GM18505 (cell line): ENCODE measurements around the gene CCT7.

Experiments used
- ATAC-seq: cut with Tn5 transposase; IDR thresholded peaks from one replicate; pipeline ENCODE4 v1.9.1; 2021; ENCODE audit not compliant: unreplicated experiment
- POLR2A ChIP-seq: IDR thresholded peaks from 4 replicates; pipeline ENCODE4 v1.6.1; 2011; ENCODE audit warnings: borderline replicate concordance; ENCODE audit not compliant: insufficient read depth, insufficient read length; ENCODE audit errors: extremely low read depth

The CCT7 gene

DNA sequence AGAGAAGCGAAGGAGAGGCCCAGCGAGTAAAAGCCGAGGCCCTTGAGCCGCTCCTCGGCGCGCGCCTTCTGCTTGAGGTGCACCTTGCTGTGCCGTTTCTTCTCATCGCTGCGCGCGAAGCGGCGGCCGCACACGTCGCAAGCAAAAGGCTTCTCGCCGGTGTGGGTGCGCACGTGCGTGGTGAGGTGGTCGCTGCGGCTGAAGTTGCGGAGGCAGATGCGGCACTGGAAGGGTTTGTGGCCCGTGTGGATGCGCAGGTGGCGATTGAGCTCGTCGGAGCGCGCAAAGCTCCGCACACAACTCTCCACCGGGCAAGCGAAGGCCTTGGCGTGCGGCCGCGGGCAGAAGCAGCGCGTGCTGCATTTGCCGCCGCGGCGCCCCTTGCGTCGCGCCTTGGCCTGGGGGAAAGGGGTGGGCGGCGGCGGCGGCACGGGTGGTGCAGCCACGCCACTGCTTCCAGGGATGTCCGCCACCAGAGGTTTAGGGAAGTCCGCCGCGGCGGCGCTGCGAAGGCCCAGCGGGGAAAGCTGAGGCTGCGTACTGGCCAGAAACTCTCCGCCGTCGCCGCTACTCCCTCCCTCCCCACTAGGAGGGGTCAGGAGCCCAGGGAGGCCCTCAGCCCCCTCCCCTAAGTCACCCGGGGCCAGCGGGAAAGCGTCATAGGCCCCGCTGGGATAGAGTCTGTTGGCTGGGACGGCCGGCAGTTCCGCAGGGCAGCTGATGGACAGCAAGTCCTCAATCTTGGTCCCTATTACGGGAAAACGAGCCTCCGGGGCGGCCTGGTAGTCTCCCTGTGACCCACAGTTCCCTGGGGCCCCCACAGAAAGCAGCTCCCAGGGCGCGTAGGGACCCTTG lies 57.6 kb downstream of the CCT7 start:
- no peak for ATAC-seq
- TF ChIP-seq POLR2A = no peak

GRCh38 chr2:73292316-73292905 lies 58.3 kb downstream of the CCT7 start:
- ATAC-seq = no peak
- no peak for TF ChIP-seq POLR2A

GRCh38 chr2:73292906-73293533 lies 58.9 kb downstream of the CCT7 start:
- ATAC-seq = no peak
- TF ChIP-seq POLR2A = no peak

GRCh38 chr2:73293534-73294171 lies 59.5 kb downstream of the CCT7 start, which contains the start of gene EGR4:
TSS of gene EGR4 (minus strand) at chr2:73293548. CDS start at chr2:73293317, 231 bp downstream.
- no peak for TF ChIP-seq POLR2A
- peak; percentile 89 for ATAC-seq

DNA sequence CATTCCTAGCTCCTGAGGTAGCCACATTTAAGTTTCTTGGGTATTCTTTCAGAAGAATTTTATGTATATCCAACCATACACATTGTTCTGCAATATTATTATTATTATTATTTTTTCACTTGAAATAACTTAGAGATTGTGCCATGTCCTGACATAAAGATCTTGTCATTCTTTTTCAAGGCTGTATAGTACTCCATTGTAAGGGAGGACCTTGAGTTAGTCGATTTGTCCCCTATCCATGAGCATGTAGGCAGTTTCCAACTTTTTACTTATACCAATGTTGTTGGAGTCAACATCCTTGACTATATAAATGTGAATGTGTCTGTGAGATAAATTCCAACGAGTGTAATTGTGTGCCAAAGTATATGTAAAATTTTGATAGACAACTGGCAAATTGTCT lies 60.1 kb downstream of the CCT7 start:
- TF ChIP-seq POLR2A = no peak

DNA sequence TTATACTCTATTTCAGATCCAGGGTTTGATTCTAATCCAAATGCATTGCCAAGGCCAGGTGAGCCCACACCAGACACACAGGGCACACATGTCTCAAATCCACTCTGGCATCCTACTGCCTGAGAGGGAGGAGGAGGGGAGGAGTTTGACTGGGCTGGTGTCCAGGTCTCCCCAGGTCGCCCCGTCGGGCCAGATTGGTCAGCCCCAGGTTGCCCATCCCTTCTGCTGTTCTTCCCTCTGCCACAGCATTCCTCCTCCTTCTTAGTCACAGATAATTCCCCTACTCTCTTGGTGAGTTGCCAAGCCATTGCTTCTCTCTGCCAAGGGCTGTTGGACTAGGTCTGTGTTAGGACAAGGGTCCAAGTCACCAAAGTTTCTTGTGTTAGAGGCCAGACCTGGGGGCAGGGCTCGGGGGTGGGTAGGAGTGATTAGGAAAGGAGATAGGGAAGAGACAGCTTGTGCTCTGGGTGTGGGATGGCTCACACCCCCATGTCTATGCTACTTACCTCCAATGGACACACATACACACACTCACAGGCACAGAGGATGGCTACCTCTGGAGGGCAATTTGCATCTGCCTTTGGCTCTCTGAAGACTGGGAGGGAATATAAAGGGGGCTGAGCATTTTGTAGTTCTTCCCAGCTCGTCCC lies 61.8 kb downstream of the CCT7 start:
- no peak for ATAC-seq
- TF ChIP-seq POLR2A = no peak

More for the DNA sequence above, 60.1 kb downstream of the CCT7 start:
- no peak for ATAC-seq

- TF ChIP-seq POLR2A = no peak
- no peak for ATAC-seq
Observed at GRCh38 chr2:73297151-73297559, 63.0 kb downstream of the CCT7 start.

GRCh38 chr2:73297586-73297985 lies 63.5 kb downstream of the CCT7 start:
- no peak for ATAC-seq
- TF ChIP-seq POLR2A = no peak

DNA sequence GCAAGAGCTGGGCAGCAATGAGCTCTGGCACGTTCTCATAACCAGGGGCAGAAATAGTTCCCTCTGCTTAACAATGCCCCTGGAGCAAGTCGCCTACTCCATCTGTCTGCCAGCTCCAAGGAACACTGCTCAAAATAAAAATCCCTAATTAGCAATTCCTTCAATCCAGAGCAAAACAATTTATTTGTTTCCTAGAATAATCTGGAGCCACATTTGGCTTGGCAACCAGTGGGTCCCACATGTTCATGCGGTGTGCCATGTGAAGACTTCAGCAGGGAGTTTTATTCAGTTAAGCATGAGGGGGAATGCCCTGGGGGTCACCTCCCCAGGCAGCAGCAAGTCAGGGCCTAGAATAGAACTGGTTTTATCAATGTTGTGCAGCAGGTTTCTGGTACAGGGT lies 66.8 kb downstream of the CCT7 start:
- TF ChIP-seq POLR2A = no peak
- no peak for ATAC-seq

- no peak for ATAC-seq
- TF ChIP-seq POLR2A = no peak
Observed at GRCh38 chr2:73301636-73302035, 67.5 kb downstream of the CCT7 start.
